ENCODE measurements around the gene SARM1. TPM values are rescaled to one million over a fixed set of nuclear protein-coding genes. Genes with fewer than 3 reads are reported as not detected.

SARM1 gene
- total RNA-seq, 1 donor from 2014 or later = 19.0 TPM

- no peaks in the 10 kb centered on the region for H3K4me1 Mint-ChIP-seq
- no peak for TF ChIP-seq CTCF (IDR thresholded peaks at IDR 0.05; ENCODE audit: unreplicated experiment)
- H3K36me3 Mint-ChIP-seq = peaks cover 16% of the 10 kb centered on the region
- H3K27ac Mint-ChIP-seq = no peak overlapping the region
- H3K9me3 Mint-ChIP-seq = no peaks in the 10 kb centered on the region
- no peak for DNase-seq (ENCODE audit: low spot score in 2 of 2, unreplicated experiment in 2 of 2)
- H3K4me3 Mint-ChIP-seq = no peak overlapping the region
- no peaks in the 10 kb centered on the region for H3K27me3 Mint-ChIP-seq (ENCODE audit: low read depth)
These were observed 23.0 kb downstream of the SARM1 start for GRCh38 chr17:28394337-28395116.

GRCh38 chr17:28395426-28395825 is 23.9 kb downstream of the SARM1 start:
- Mint-ChIP-seq H3K9me3 (no peaks in the 10 kb centered on the region), H3K27me3 (ENCODE audit: low read depth) (no peaks in the 10 kb centered on the region), H3K4me3 (no peak overlapping the region), H3K36me3 (peaks cover 8% of the 10 kb centered on the region), H3K4me1 (no peaks in the 10 kb centered on the region), H3K27ac (no peak overlapping the region)
- no peak for DNase-seq (ENCODE audit: low spot score in 2 of 2, unreplicated experiment in 2 of 2)
- no peak for TF ChIP-seq CTCF (IDR thresholded peaks at IDR 0.05; ENCODE audit: unreplicated experiment)

- TF ChIP-seq CTCF (IDR thresholded peaks at IDR 0.05; ENCODE audit: unreplicated experiment) = no peak
- Mint-ChIP-seq H3K4me1 (no peaks in the 10 kb centered on the region), H3K27ac (no peak overlapping the region), H3K27me3 (ENCODE audit: low read depth) (no peaks in the 10 kb centered on the region), H3K4me3 (no peak overlapping the region), H3K9me3 (no peaks in the 10 kb centered on the region), H3K36me3 (peaks cover 3% of the 10 kb centered on the region)
- DNase-seq (ENCODE audit: low spot score in 2 of 2, unreplicated experiment in 2 of 2) = no peak
These were observed 24.5 kb downstream of the SARM1 start for GRCh38 chr17:28395968-28396367.

GRCh38 chr17:28396635-28397239 is 25.2 kb downstream of the SARM1 start:
- peaks cover 7% of the 10 kb centered on the region for H3K36me3 Mint-ChIP-seq
- H3K4me3 Mint-ChIP-seq = no peak overlapping the region
- DNase-seq (ENCODE audit: low spot score in 2 of 2, unreplicated experiment in 2 of 2) = no peak
- H3K4me1 Mint-ChIP-seq = no peaks in the 10 kb centered on the region
- no peak overlapping the region for H3K27ac Mint-ChIP-seq
- H3K9me3 Mint-ChIP-seq = no peaks in the 10 kb centered on the region
- no peaks in the 10 kb centered on the region for H3K27me3 Mint-ChIP-seq (ENCODE audit: low read depth)
- TF ChIP-seq CTCF (IDR thresholded peaks at IDR 0.05; ENCODE audit: unreplicated experiment) = no peak

GRCh38 chr17:28397275-28397674 is 25.8 kb downstream of the SARM1 start:
- no peak for TF ChIP-seq CTCF (IDR thresholded peaks at IDR 0.05; ENCODE audit: unreplicated experiment)
- no peaks in the 10 kb centered on the region for H3K27me3 Mint-ChIP-seq (ENCODE audit: low read depth)
- no peaks in the 10 kb centered on the region for H3K4me1 Mint-ChIP-seq
- H3K27ac Mint-ChIP-seq = no peak overlapping the region
- no peak overlapping the region for H3K4me3 Mint-ChIP-seq
- DNase-seq (ENCODE audit: low spot score in 2 of 2, unreplicated experiment in 2 of 2) = no peak
- H3K36me3 Mint-ChIP-seq = peaks cover 7% of the 10 kb centered on the region
- no peaks in the 10 kb centered on the region for H3K9me3 Mint-ChIP-seq
